ENCODE data around the gene PITPNC1. TPM values are rescaled to one million over a fixed set of nuclear protein-coding genes. Genes with fewer than 3 reads are reported as not detected.

The PITPNC1 gene
- total RNA-seq, 1 donor from 2014 or later: 23.7 TPM

- Histone ChIP-seq H3K27ac (no peak overlapping the region), H3K36me3 (no peaks in the 10 kb centered on the region), H3K27me3 (ENCODE audit: low read depth) (no peaks in the 10 kb centered on the region), H3K4me3 (no peak overlapping the region), H3K9me3 (no peaks in the 10 kb centered on the region), H3K4me1 (peaks cover 13% of the 10 kb centered on the region)
- DNase-seq (no peak), ATAC-seq (no peak)
- intact Hi-C loops (cut with DNase I): no loop called here
- TF ChIP-seq, protein P1, sequence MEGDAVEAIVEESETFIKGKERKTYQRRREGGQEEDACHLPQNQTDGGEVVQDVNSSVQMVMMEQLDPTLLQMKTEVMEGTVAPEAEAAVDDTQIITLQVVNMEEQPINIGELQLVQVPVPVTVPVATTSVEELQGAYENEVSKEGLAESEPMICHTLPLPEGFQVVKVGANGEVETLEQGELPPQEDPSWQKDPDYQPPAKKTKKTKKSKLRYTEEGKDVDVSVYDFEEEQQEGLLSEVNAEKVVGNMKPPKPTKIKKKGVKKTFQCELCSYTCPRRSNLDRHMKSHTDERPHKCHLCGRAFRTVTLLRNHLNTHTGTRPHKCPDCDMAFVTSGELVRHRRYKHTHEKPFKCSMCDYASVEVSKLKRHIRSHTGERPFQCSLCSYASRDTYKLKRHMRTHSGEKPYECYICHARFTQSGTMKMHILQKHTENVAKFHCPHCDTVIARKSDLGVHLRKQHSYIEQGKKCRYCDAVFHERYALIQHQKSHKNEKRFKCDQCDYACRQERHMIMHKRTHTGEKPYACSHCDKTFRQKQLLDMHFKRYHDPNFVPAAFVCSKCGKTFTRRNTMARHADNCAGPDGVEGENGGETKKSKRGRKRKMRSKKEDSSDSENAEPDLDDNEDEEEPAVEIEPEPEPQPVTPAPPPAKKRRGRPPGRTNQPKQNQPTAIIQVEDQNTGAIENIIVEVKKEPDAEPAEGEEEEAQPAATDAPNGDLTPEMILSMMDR (IDR thresholded peaks at IDR 0.05): no peak
Observed at GRCh38 chr17:67496286-67496685, 119.2 kb downstream of the PITPNC1 start.

GRCh38 chr17:67499685-67500084 lies 122.6 kb downstream of the PITPNC1 start:
- DNase-seq (no peak), ATAC-seq (no peak)
- H3K4me1 ChIP-seq: no peaks in the 10 kb centered on the region
- TF ChIP-seq, protein P1 (IDR thresholded peaks at IDR 0.05): no peak
- H3K27ac ChIP-seq: no peak overlapping the region
- intact Hi-C loops (cut with DNase I): no loop called here
- H3K27me3 ChIP-seq (ENCODE audit: low read depth): no peaks in the 10 kb centered on the region
- H3K9me3 ChIP-seq: no peaks in the 10 kb centered on the region
- no peaks in the 10 kb centered on the region for H3K36me3 ChIP-seq
- H3K4me3 ChIP-seq: no peak overlapping the region

DNA sequence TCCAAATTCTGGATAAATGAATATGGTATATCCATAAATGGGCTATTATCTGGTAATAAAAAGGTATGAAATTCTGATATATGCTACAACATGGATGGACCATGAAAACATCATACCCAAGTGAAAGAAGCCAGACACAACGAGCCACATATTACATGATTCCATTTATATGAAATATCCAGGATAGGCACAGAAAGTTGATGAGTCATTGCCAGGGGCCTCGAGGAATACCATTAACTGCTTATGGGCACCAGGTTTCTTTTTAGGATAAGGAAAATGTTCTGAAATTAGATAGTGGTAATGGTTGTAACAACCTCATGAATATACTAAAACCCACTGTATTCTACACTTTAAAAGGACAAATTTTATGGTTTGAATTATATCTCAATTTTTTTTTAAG lies 123.2 kb downstream of the PITPNC1 start:
- no peaks in the 10 kb centered on the region for H3K9me3 ChIP-seq
- DNase-seq (no peak), ATAC-seq (no peak)
- no peaks in the 10 kb centered on the region for H3K27me3 ChIP-seq (ENCODE audit: low read depth)
- H3K4me1 ChIP-seq: no peaks in the 10 kb centered on the region
- H3K36me3 ChIP-seq: no peaks in the 10 kb centered on the region
- H3K4me3 ChIP-seq: no peak overlapping the region
- intact Hi-C loops (cut with DNase I): no loop called here
- TF ChIP-seq, protein P1 (IDR thresholded peaks at IDR 0.05): no peak
- no peak overlapping the region for H3K27ac ChIP-seq

DNA sequence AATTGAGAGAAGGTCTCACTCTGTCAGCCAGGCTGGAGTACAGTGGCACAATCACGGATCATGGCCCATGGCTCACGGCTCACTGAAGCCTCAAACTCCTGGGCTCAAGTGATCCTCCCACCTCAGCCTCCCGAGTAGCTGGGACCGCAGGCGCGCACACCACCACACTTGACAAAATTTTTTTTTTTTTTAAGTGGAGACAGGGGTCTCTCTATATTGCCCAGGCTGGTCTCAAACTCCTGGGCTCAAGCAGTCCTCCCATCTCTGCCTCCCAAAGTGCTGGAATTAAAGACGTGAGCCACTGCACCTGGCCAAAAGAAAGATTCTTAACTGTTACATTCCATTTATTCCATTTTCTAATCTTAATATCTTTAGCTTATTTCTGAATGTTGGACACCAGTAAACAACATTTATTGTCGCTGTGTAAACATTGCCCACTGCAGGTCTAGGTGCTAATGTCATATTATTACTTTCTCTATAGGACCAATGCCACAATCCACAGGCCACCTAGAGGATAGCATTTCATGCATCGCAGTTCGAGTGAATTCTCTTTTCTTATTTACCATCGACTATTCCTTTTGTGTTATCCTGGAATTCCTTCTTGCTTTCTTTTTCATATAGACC lies 123.7 kb downstream of the PITPNC1 start:
- Histone ChIP-seq H3K9me3 (no peaks in the 10 kb centered on the region), H3K36me3 (no peaks in the 10 kb centered on the region), H3K4me1 (no peaks in the 10 kb centered on the region), H3K4me3 (no peak overlapping the region), H3K27ac (no peak overlapping the region), H3K27me3 (ENCODE audit: low read depth) (no peaks in the 10 kb centered on the region)
- intact Hi-C loops (cut with DNase I): no loop called here
- ATAC-seq: no peak
- no peak for DNase-seq
- TF ChIP-seq, protein P1 (IDR thresholded peaks at IDR 0.05): no peak

DNA sequence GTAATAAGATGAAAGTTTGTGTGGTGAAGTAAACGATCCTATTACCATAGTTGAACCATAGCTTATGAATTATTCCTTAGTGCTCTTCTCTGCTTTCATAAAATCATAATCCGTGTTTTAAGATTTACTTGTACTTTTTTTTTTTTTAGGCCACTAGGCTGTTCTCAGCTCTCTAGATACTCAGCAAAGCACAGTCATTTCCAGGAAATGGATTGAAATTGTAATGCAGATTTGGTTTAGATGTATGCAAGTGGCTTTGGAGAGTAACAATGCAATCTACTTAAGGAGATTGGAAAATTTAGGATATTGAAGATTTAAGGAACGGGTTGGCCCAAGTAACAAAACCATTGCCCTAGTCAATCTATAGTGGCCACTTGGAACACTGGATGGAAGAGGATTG lies 125.1 kb downstream of the PITPNC1 start:
- no peaks in the 10 kb centered on the region for H3K27me3 ChIP-seq (ENCODE audit: low read depth)
- ATAC-seq: no peak
- no peaks in the 10 kb centered on the region for H3K36me3 ChIP-seq
- intact Hi-C loops (cut with DNase I): no loop called here
- H3K4me1 ChIP-seq: no peaks in the 10 kb centered on the region
- TF ChIP-seq, protein P1 (IDR thresholded peaks at IDR 0.05): no peak
- no peaks in the 10 kb centered on the region for H3K9me3 ChIP-seq
- H3K27ac ChIP-seq: no peak overlapping the region
- H3K4me3 ChIP-seq: no peak overlapping the region
- no peak for DNase-seq
